Left ventricle myocardium superior (tissue), 1 donor: ENCODE data around the gene BICRA. TPM values are rescaled to one million over a fixed set of nuclear protein-coding genes. Genes with fewer than 3 reads are reported as not detected.
"Not testable (repeated sequence)": the region's sequence is repeated elsewhere in the genome, so short reads cannot be mapped to it uniquely, and the experiment has no call there.

ENCODE experiments used
- ATAC-seq: fragments of 200-7000 bp; cut with Tn5 transposase; one replicate; pipeline ENCODE4 v1.9.1; 2020; ENCODE audit warnings: mild to moderate bottlenecking, moderate library complexity
- DNase-seq: peaks from one replicate; pipeline ENCODE4 v3.0.0-alpha.2; 2020
- intact Hi-C: fragments of 100-400 bp; cut with micrococcal nuclease; formaldehyde crosslinking; loops from one replicate; pipeline ENCODE4 v1.11.0; 2022
- long read RNA-seq: library from polyadenylated mRNA; unstranded; transcript quantifications from one replicate; pipeline ENCODE4 v2.0.0, GENCODE V29; 2021
- total RNA-seq: library from RNA; stranded (reverse); fragmentation: NEBNext Ultra II Directional; extraction: Animal tissue kit (Norgen Biotek cat#: 25700); gene quantifications from one replicate; pipeline ENCODE4 v1.2.1, GENCODE V29; 2021
- donor health status: DM: no; HTN: yes; CAD: no; lungs with severe emphysema.

BICRA gene
- 9.5 TPM for total RNA-seq
- long read RNA-seq, transcript BICRA-203 (1 exons, 3,312 nt), result major isoform, 5 of 7 reads
- long read RNA-seq, partial matches to known transcripts, result 1 of 7 reads
- long read RNA-seq, other reads (novel, unspliced or antisense), result 1 of 7 reads

DNA sequence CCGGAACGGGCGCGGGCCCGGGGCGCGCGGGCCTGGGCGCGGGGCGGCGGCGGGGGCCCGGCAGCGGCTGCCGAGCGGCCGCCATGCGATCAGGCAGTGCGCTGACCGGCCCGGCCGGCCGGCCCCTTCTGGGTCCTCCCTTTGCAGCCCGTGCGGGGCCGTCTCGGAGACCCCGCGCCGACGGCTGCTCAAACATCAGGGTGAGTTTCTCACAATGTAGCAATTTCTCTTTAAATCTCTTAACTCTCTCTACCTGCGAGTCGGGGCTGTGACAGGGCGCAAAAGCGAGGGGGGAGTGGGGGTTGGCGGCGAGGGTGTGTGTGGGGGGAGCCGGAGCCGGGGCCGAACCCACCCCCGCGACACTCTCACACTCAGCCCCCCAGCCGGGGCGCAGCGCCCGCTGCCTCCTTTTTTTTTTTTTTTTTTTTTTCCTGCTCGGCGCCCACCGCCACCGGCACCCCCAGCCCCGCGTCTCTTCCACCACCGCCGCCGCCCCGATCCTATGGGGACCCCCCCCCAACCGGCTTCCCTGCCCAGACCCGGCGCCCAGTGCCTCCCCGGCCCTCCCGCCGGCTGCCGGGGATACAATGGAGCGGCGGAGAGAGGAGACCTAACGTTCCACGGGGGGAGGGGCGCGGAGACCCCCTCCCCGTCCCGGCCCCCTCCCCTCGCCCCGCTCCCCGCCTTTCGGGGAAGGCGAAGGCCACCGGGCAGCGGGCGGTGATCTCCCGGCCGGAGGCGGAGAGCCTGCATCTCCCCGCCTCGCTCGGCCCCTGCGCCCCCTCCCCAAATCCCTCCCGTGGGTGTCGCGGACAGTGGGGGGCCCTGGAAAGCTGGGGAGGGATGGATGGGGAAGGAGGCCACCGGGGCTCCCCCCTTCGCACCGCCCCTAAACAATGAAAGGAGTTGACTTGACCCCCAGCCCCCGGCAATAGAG is at the start of gene BICRA:
BICRA (plus strand) TSS at position 166 of the 937 bp plus-strand sequence. CDS start 64,441 bp downstream, outside the sequence.
- intact Hi-C loops, result no loop called here
- peak; percentile 60 for ATAC-seq
- peak; percentile 93 for DNase-seq

- intact Hi-C loops, result no loop called here
- no peak for DNase-seq
- ATAC-seq, result no peak
Measured at GRCh38 chr19:47560999-47561398, 47.9 kb upstream of the BICRA start.

DNA sequence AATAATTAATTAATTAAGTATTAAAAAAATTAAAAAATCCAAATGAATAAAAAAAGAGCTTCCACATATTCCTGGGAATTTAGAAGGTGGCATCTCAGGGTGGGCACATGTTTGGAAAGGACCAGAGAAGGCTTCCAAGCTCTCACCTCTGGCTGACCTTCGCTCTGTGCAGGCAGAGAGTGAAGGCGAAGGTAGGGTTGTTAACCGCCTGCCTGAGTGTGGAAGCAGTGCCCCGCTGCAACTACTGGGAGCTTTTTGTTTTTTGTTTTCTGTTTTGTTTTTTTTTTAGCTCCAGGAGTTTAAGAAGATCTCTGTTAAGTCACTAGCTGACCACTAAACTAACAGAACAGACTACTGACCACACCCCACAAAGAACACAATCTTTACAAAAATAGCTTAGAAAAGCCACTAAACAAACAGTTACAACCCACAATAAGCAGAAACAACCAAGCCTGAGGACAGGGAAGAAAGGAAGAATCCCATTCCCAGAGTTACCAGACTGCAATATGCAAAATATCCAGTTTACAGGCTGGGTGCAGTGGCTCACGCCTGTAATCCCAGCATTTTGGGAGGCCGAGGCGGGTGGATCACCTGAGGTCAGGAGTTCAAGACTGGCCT is 47.4 kb upstream of the BICRA start:
- DNase-seq (no peak), ATAC-seq (no peak)
- intact Hi-C loops, result no loop called here

- intact Hi-C loops, result no loop called here
- DNase-seq (no peak), ATAC-seq (no peak)
Measured at GRCh38 chr19:47564081-47564480, 44.9 kb upstream of the BICRA start.

DNA sequence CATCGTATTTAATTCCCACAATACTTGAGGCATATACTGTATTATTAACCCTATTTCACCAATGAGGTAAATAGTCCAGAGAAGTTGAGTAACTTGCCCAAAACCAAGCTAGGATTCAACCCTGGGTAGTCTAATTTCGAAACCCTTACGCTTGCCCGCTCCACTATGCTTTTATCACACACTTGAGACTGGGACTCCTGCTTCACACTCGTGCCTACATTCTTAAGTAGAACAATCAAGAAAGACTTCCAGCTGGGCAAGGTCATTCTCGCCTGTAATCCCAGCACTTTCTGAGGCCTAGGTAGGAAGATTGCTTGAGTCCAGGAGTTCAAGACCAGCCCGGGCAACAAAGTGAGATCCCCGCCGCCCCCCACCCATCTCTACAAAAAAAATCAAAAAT is 39.6 kb upstream of the BICRA start:
- ATAC-seq, result no peak
- intact Hi-C loops, result no loop called here
- DNase-seq, result no peak

DNA sequence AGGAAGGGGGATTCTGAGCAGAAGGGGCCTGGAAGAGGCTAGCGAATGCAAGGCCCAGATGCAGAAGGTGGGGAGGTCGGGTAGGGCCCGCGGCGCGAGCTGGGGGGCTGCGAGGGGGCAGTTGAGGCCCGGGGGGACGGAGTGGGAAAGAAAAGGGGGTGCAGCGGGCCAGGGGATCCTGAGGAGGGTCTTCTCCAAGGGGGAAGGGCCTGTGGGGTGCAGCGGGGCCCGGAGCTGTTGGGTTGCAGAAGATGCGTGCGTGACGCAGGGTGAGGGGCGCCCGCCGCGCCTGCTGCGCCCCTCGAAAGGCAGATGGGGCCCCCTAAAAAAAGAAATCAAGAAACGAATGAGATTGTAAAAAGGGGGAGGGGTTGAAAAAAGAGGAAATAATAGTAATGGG is 36.3 kb upstream of the BICRA start:
- ATAC-seq (no peak), DNase-seq (no peak)
- intact Hi-C loops, result no loop called here

DNA sequence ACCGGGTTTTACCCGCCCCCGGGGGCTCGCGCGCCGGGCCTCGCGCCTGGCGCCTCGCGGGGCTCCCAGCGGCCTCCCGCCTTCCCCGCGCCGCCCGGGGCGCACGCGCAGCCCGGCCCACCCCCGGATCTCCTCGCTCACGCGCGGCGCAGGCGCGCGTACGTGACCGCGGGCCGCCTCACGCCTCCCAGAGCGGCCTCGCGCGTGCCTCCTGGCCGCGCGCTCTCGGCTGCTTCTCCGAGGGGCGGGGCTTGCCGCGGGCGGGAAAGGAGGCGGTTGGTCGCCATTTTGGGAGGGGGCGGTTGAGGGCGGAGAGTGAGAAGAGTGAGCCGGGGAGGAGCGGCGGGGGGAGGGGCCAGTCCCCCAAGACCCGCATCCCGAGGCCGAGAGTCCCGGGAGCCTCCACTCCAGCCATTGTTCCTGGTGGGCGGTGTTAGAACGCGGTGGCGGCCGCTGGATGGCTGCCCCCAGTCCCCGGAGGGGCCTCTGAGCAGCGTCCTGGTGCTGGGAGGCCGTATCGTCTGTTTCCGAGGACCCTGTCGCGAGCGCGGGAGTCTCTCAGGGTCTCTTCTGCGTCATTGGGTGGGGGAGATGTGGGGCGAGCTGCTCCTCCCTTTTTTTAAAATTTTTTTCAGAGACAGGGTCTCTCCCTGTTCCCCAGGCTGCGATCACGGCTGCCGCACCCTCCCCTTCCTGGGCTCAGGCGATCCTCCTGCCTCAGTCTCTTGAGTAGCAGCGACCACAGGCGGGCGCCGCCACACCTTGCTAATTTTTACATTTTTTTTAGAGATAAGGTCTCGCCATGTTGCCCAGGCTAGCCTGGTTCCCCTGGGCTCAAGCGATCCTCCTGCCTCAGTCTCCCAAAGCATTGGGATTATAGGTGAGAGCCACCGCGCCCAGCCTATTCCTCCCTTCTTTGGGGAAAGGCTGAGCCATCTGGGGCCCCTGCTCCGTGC is 35.6 kb upstream of the BICRA start, which contains the start of gene ZNF541:
ZNF541 (minus strand) TSS at position 78 of the 956 bp plus-strand sequence. CDS start 17,292 bp downstream, outside the sequence.
- intact Hi-C loops, result no loop called here
- DNase-seq (peak; percentile 78), ATAC-seq (peak; percentile 85)

DNA sequence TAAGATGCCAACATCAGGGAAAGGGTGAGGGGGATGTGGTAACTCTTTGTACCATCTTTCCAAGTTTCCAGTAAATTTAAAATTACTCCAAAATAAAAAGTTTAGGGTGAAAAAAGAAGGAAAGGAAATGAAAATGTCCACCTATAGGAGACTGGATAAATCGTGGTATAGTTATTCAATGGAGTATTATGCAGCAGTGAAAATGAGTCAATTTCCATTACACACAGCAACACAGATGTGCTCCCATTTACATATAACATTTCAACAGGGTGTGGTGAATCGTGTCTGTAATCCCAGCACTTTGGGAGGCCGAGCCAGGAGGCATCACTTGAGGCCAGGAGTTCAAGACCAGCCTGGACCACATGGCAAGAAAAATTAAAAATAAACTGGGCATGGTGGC is 28.5 kb upstream of the BICRA start:
- no peak for DNase-seq
- ATAC-seq, result no peak
- intact Hi-C loops, result no loop called here

DNA sequence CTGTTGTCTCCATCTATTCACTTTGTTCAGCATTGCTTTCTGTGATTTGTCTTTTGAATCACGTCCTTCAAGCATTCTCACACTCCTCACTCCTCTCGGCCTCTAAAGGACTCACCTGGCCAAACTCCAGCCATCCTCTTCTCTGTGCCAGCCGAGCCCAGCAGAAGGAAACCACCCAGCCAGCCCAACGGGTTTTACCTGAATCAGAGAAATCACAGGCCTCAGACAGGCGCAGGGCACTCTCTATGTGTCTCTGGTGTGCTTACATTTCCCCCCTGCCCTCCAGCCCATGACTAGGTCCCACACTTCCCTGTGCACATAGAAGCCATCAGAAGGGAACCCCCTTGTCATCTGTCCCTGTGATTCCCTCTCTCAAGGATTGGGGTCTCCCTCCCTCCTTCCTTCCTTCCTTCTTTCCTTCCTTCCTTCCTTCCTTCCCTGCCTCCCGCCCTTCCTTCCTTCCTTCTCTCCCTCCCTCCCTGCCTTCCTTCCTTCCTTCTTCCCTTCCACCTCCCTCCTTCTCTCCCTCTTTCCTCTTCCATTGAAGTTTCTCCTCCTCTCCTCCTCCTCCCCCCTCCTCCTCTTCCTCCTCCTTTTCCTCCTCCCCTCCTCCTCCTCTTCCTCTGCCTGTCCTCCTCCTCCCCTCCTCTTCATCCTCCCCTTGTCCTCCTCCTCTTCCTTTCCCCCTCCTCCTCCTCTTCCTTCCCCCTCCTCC is 27.2 kb upstream of the BICRA start:
- ATAC-seq (no peak), DNase-seq (no peak)
- intact Hi-C loops, result no loop called here

DNA sequence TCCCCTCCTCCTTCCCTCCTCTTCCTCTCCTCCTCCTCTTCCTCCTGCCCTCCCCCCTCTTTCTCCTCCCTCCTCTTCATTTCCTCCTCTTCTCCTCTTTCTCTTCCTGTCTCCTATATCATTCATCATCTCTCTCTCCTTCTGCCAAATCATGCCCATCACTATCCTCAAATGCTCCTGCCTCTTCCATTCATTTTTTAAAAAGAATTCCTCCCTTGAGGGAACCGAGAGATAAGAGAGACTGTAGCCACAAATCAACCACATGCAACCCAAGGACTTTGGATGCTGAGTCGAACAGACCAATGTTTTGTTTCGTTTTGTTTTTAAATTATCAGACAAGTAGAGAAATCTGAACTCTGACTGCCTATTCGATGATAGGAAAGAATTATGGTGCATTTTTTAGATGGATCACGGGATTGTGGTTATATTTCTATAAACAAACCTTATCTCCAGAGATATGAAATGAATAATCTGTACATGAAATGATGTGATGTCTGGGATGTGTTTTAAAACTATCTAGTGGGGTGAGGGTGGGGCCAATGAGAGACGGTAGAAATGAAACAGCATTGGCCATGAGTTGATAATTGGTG is 26.5 kb upstream of the BICRA start:
- ATAC-seq (no peak), DNase-seq (no peak)
- intact Hi-C loops, result no loop called here

DNA sequence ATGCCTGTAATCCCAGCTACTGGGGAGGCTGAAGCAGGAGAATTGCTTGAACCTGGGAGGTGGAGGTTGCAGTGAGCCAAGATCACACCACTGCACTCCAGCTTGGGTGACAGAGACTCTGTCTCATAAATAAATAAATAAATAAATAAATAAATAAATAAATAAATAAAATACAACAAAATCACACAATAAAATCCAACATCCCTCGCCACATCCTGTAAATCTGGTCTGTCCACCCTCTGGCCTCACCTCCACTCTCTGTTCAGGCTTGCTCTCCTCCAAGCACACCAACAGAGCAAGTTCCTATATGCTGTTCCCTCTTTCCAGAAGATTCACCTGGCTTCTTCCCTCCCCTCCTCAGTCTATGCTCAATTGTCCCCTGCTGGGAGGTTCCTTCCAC is 25.8 kb upstream of the BICRA start:
- ATAC-seq, intact Hi-C loops, DNase-seq: not testable (repeated sequence)

DNA sequence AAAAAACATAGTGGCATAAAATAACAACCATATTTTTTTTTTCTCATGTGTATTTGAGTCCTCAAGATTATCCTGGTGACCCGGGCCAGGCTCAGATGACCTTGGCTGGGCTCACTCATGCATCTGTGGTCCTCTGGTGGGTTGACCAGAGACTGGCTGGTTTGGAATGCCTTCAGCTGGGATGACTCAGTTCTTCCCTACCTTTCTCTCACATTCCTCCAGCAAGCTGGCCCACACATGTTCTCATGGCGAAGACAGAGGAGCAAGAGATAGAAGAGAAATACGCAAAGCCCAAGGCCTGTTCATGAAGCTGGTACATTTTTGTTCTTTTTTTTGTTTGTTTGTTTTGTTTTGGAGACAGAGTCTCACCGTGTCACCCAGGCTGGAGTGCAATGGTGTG is 21.6 kb upstream of the BICRA start:
- no peak for ATAC-seq
- no peak for DNase-seq
- intact Hi-C loops, result no loop called here

GRCh38 chr19:47589824-47590223 is 19.1 kb upstream of the BICRA start:
- DNase-seq (no peak), ATAC-seq (no peak)
- intact Hi-C loops, result no loop called here

- intact Hi-C loops, result no loop called here
- no peak for ATAC-seq
- no peak for DNase-seq
Measured at GRCh38 chr19:47593860-47594259, 15.1 kb upstream of the BICRA start.

DNA sequence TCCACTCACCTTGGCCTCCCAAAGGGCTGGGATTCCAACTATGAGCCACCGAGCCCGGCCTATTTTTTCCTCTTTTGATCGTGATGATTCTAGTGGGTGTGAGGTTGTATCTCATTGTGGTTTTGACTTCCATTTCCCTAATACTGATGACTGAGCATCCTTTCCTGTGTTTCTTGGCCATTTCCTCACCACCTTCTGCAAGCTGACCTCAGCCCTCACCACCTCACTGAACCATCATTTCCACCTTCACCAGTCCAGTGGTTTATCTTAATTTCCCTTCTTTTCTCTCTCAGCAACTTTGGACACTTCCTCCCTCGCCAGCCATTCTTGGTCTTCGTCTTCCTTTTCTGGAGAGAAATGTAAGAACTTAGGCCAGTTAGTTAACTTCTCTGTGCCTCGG is 13.0 kb upstream of the BICRA start:
- DNase-seq, result no peak
- intact Hi-C loops, result no loop called here
- ATAC-seq, result no peak

DNA sequence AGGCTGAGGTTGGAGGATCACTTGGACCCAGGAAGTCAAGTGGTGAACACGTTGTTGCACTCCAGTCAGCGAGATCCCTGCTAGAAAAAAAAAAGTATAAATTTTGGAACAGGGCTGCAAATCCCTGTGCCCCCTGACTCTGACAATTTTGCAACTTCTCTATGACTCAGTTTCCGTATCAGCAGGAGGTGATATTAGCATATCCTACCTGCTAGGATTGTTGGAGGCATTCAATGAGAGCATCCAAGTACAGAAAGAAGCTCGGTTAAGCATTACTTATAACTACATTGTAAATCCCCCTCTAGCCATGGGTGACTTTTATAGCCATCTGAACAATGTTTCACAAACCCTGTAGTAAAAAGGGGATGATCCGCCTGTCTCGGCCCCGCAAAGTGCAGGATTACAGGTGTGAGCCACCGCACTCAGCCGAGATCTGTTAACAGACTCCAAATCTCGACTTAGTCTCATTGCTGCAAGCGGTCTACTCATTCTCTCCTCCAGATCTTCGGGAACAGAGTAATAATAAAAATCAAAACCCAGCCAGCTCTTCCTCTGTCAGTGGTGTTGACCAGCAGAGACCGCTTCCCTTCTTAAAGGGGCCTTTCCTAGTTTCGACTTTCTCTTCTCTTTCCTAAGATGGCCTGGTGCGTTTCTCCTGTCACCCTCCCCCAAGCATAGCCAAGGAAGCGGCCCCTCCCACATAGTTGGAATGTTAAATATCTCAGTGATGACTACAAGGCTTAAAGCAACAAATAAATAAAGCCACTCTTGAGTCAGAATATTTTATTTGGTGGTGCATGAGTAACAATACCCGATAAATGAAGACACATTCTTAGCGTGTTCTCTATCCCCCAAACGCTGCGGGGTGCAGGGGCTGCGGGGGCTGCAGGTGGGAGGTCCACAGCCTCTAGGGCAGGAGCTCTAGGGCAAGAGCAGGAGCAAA is 10.3 kb upstream of the BICRA start:
- peak; percentile 6 for ATAC-seq
- no peak for DNase-seq

DNA sequence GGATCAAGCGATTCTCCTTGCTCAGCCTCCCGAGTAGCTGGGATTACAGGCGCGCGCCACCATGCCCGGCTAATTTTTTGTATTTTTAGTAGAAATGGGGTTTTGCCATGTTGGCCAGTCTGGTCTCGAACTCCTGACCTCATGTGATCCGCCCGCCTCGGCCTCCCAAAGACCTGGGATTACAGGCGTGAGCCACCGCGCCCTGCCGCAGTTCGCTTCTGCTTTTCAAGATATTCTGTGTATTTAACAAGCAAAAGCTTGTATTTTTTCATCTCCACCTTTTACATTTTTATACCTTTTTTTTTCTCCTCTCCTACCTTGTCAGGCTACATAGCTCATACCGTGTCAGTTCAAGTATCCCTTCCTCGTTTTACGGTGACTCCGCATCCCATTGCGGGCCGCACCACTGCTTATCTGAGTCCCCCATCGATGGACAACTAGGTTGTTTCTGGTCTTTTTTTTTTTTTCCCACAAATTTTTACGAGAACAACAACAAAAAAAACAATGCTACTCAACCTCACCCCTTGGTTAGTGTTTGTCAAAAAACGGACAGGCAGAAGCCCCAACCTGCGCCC is 9.2 kb upstream of the BICRA start:
- DNase-seq, ATAC-seq, intact Hi-C loops: not testable (repeated sequence)

More for the DNA sequence above, 10.3 kb upstream of the BICRA start:
- intact Hi-C loops, result no loop called here
